KBM-7 (cell line): ENCODE data around the gene DNAJC1.
"Not testable (repeated sequence)": the region's sequence is repeated elsewhere in the genome, so short reads cannot be mapped to it uniquely, and the experiment has no call there.

Source experiments
- DNase-seq: peaks from one replicate; pipeline ENCODE4 v3.0.0-alpha.2; 2015
- in situ Hi-C: fragments of 300-500 bp; cut with MboI; formaldehyde crosslinking; loops from 2 replicates; pipeline ENCODE4 v1.14.3; 2020; ENCODE audit warnings: low sequenced_read_pairs, low pct_unique_long_range_greater_than_20kb, mixed read lengths

DNAJC1 gene

GRCh38 chr10:21926949-21927348 lies 76.6 kb downstream of the DNAJC1 start:
- DNase-seq = no peak
- in situ Hi-C loops = no loop called here

GRCh38 chr10:21926358-21926925 lies 77.1 kb downstream of the DNAJC1 start:
- in situ Hi-C loops = no loop called here
- no peak for DNase-seq

GRCh38 chr10:21925851-21926250 lies 77.7 kb downstream of the DNAJC1 start:
- in situ Hi-C loops = no loop called here
- no peak for DNase-seq

GRCh38 chr10:21924511-21924910 lies 79.0 kb downstream of the DNAJC1 start:
- DNase-seq = no peak
- in situ Hi-C loops = no loop called here

GRCh38 chr10:21920633-21921032 lies 82.9 kb downstream of the DNAJC1 start:
- in situ Hi-C loops = no loop called here
- DNase-seq = no peak

GRCh38 chr10:21919906-21920305 lies 83.6 kb downstream of the DNAJC1 start:
- in situ Hi-C loops = no loop called here
- DNase-seq = no peak

GRCh38 chr10:21919117-21919516 lies 84.4 kb downstream of the DNAJC1 start:
- in situ Hi-C loops = no loop called here
- no peak for DNase-seq

GRCh38 chr10:21912625-21913024 lies 90.9 kb downstream of the DNAJC1 start:
- DNase-seq = no peak
- in situ Hi-C loops = no loop called here

GRCh38 chr10:21910798-21911197 lies 92.7 kb downstream of the DNAJC1 start:
- in situ Hi-C loops = no loop called here
- DNase-seq = no peak

GRCh38 chr10:21907436-21907835 lies 96.1 kb downstream of the DNAJC1 start:
- in situ Hi-C loops = no loop called here
- no peak for DNase-seq

- in situ Hi-C loops = no loop called here
- DNase-seq = no peak
These were observed 98.6 kb downstream of the DNAJC1 start for GRCh38 chr10:21904930-21905329.

- in situ Hi-C loops = no loop called here
- no peak for DNase-seq
These were observed 103.8 kb downstream of the DNAJC1 start for GRCh38 chr10:21899736-21900135.

GRCh38 chr10:21895932-21896331 lies 107.6 kb downstream of the DNAJC1 start:
- in situ Hi-C loops = no loop called here
- DNase-seq = no peak

GRCh38 chr10:21894648-21895342 lies 108.7 kb downstream of the DNAJC1 start:
- in situ Hi-C loops = no loop called here
- DNase-seq = no peak

GRCh38 chr10:21891439-21891838 lies 112.1 kb downstream of the DNAJC1 start:
- no peak for DNase-seq
- in situ Hi-C loops = no loop called here

GRCh38 chr10:21889477-21890275 lies 113.9 kb downstream of the DNAJC1 start:
- in situ Hi-C loops = no loop called here
- no peak for DNase-seq

- in situ Hi-C loops = no loop called here
- DNase-seq = peak; percentile 57
These were observed 114.6 kb downstream of the DNAJC1 start for GRCh38 chr10:21888959-21889358.

- no peak for DNase-seq
These were observed 117.6 kb downstream of the DNAJC1 start for GRCh38 chr10:21885940-21886339.

GRCh38 chr10:21873198-21873597 lies 130.3 kb downstream of the DNAJC1 start:
- in situ Hi-C loops = no loop called here
- no peak for DNase-seq

More at GRCh38 chr10:21885940-21886339, 117.6 kb downstream of the DNAJC1 start:
- in situ Hi-C loops = no loop called here

- DNase-seq, in situ Hi-C loops: not testable (repeated sequence)
These were observed 130.8 kb downstream of the DNAJC1 start for GRCh38 chr10:21872771-21873170.
